OCI-LY7 (cell line): ENCODE data around the gene TMEM169. TPM values are rescaled to one million over a fixed set of nuclear protein-coding genes. Genes with fewer than 3 reads are reported as not detected.

Experiments
- BruUV-seq: library from RNA; stranded (reverse); fragments of 400-500 nt; replicated peaks from 2 replicates; lab custom pipeline; 2021; lab: Mats Ljungman, UMichigan
- CTCF ChIA-PET: fragments of 300-600 bp; sonication (Branson Sonifier 250); formaldehyde crosslinking; loops from one replicate; lab custom pipeline; 2022; ENCODE audit warnings: antibody characterized with exemption; ENCODE audit not compliant: unreplicated experiment; lab: Charles Lee
- POLR2A ChIA-PET: fragments of 300-600 bp; sonication (Branson Sonifier 250); formaldehyde crosslinking; loops from one replicate; lab custom pipeline; 2022; ENCODE audit warnings: antibody characterized with exemption; lab: Charles Lee
- DNase-seq: peaks from one replicate; pipeline ENCODE4 v3.0.0-alpha.2; 2015; ENCODE audit warnings: low spot score
- H2AFZ ChIP-seq: fragments of 200-600 bp; sonication (generic), shearing (Covaris generic); 2 replicates; pipeline ENCODE4 v1.6.1; 2014; ENCODE audit warnings: mild to moderate bottlenecking, antibody characterized with exemption, low read length, moderate library complexity
- H3K27ac ChIP-seq: fragments of 200-600 bp; sonication (generic); 2 replicates; pipeline ENCODE4 v1.5.1; 2014; ENCODE audit warnings: mixed run types, low read depth, mild to moderate bottlenecking, moderate library complexity, low read length, inconsistent platforms; ENCODE audit not compliant: poor library complexity, severe bottlenecking
- H3K36me3 ChIP-seq: fragments of 200-600 bp; sonication (generic); 2 replicates; pipeline ENCODE4 v1.6.1; 2014; ENCODE audit warnings: mild to moderate bottlenecking, antibody characterized with exemption, low read length, moderate library complexity, mixed read lengths; ENCODE audit not compliant: insufficient read depth
- H3K4me1 ChIP-seq: fragments of 200-600 bp; sonication (generic); 2 replicates; pipeline ENCODE4 v1.5.1; 2014; ENCODE audit warnings: mild to moderate bottlenecking, low read length; ENCODE audit not compliant: insufficient read depth, poor library complexity, severe bottlenecking
- H3K4me2 ChIP-seq: fragments of 200-600 bp; sonication (generic); 2 replicates; pipeline ENCODE4 v1.6.1; 2014; ENCODE audit warnings: mild to moderate bottlenecking, low read length
- H3K4me3 ChIP-seq: fragments of 200-600 bp; sonication (generic); 2 replicates; pipeline ENCODE4 v1.5.1; 2014; ENCODE audit warnings: mild to moderate bottlenecking, low read depth, low read length; ENCODE audit not compliant: poor library complexity, severe bottlenecking
- H3K79me2 ChIP-seq: fragments of 200-600 bp; sonication (generic); 2 replicates; pipeline ENCODE4 v1.6.1; 2016; ENCODE audit warnings: low read depth, mild to moderate bottlenecking, low read length, moderate library complexity, mixed read lengths; ENCODE audit not compliant: insufficient read depth
- H3K9me2 ChIP-seq: fragments of 200-600 bp; sonication (generic); 2 replicates; pipeline ENCODE4 v1.6.1; 2016; ENCODE audit warnings: mild to moderate bottlenecking, low read length, mixed read lengths; ENCODE audit not compliant: insufficient read depth
- H3K9me3 ChIP-seq: fragments of 200-600 bp; sonication (generic); 2 replicates; pipeline ENCODE4 v1.6.1; 2014; ENCODE audit warnings: mild to moderate bottlenecking, mixed run types, low read length, mixed read lengths
- H4K20me1 ChIP-seq: fragments of 200-600 bp; sonication (generic); 2 replicates; pipeline ENCODE4 v1.6.1; 2014; ENCODE audit warnings: mild to moderate bottlenecking, antibody characterized with exemption, low read length, moderate library complexity, mixed read lengths; ENCODE audit not compliant: insufficient read depth
- EZH2phosphoT487 ChIP-seq: fragments of 200-600 bp; sonication (generic); IDR thresholded peaks from 2 replicates; pipeline ENCODE4 v1.6.1; 2018; ENCODE audit warnings: low read depth, borderline replicate concordance, mild to moderate bottlenecking, mixed run types, antibody characterized with exemption, low read length, moderate library complexity, mixed read lengths
- intact Hi-C: fragments of 100-400 bp; cut with micrococcal nuclease; formaldehyde crosslinking; loops from one replicate; pipeline ENCODE4 v1.10.0; 2022; ENCODE audit not compliant: unreplicated experiment
- total RNA-seq, 2 experiments: library from RNA; depleted of rRNA in 1 of 2; stranded (reverse); fragments of >200 nt in 1 of 2; shearing (Covaris generic) in 1 of 2; gene quantifications; 2 replicates each; pipeline ENCODE4 v1.2.3, GENCODE V29; 2014 to 2022
- TF ChIP-seq, protein P1 (sequence below): fragments of 200-600 bp; sonication (generic); conservative IDR thresholded peaks from 2 replicates; pipeline ENCODE4 v1.5.1; 2014; ENCODE audit warnings: mild to moderate bottlenecking, antibody characterized with exemption, low read length, moderate library complexity, mixed read lengths

TMEM169 gene
- total RNA-seq, 2 experiments from 2014 or later = 0.09 to 0.42 TPM

DNA sequence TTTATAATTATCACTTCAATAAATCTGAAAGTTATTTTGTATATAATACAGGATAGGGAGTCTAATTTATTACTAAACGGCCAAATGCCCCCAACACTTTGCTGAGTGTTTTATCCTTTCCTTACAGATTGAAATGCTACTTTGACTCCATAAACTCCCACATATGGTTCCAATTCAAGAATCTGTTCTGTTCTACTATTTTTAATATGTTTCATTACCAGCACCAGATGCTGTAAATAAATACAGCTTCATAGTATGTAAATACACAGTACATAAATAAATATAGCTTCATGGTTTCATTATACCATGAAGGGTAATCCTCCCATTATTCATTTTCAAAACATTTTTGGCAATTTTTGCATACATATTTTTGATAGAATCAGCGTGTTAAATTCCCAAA lies 34.3 kb upstream of the TMEM169 start:
- H3K27ac ChIP-seq = no peak overlapping the region
- H3K9me2 ChIP-seq = no peaks in the 10 kb centered on the region
- H4K20me1 ChIP-seq = no peaks in the 10 kb centered on the region
- H2AFZ ChIP-seq = no peak overlapping the region
- H3K79me2 ChIP-seq = no peaks in the 10 kb centered on the region
- DNase-seq = no peak
- H3K4me3 ChIP-seq = no peak overlapping the region
- ChIA-PET CTCF (no interaction called here), POLR2A (interaction anchor here (0.6 kb wide), 1 partner anchor 758 kb away, joined by 3 read pairs; no protein-coding TSS in a partner anchor)
- H3K4me2 ChIP-seq = no peak overlapping the region
- H3K36me3 ChIP-seq = no peaks in the 10 kb centered on the region
- no peak for TF ChIP-seq EZH2phosphoT487
- TF ChIP-seq, protein P1, sequence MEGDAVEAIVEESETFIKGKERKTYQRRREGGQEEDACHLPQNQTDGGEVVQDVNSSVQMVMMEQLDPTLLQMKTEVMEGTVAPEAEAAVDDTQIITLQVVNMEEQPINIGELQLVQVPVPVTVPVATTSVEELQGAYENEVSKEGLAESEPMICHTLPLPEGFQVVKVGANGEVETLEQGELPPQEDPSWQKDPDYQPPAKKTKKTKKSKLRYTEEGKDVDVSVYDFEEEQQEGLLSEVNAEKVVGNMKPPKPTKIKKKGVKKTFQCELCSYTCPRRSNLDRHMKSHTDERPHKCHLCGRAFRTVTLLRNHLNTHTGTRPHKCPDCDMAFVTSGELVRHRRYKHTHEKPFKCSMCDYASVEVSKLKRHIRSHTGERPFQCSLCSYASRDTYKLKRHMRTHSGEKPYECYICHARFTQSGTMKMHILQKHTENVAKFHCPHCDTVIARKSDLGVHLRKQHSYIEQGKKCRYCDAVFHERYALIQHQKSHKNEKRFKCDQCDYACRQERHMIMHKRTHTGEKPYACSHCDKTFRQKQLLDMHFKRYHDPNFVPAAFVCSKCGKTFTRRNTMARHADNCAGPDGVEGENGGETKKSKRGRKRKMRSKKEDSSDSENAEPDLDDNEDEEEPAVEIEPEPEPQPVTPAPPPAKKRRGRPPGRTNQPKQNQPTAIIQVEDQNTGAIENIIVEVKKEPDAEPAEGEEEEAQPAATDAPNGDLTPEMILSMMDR = no peak
- no TSS peak for BruUV-seq
- H3K4me1 ChIP-seq = no peaks in the 10 kb centered on the region
- no peaks in the 10 kb centered on the region for H3K9me3 ChIP-seq
- intact Hi-C loops = no loop called here

- POLR2A ChIA-PET = interaction anchor here (0.7 to 1.2 kb wide), 3 partner anchors 9 to 849 kb away, joined by 3 to 6 read pairs (median 3); no protein-coding TSS in a partner anchor
- Histone ChIP-seq H3K9me2 (no peaks in the 10 kb centered on the region), H4K20me1 (no peaks in the 10 kb centered on the region), H3K79me2 (no peaks in the 10 kb centered on the region), H2AFZ (no peak overlapping the region), H3K9me3 (no peaks in the 10 kb centered on the region), H3K4me1 (no peaks in the 10 kb centered on the region), H3K4me3 (no peak overlapping the region), H3K27ac (no peak overlapping the region), H3K4me2 (no peak overlapping the region), H3K36me3 (no peaks in the 10 kb centered on the region)
- DNase-seq = no peak
- TF ChIP-seq, protein P1 = no peak
- TF ChIP-seq EZH2phosphoT487 = no peak
- intact Hi-C loops = no loop called here
- no TSS peak for BruUV-seq
- CTCF ChIA-PET = no interaction called here
Observed at GRCh38 chr2:216049452-216049851, 32.3 kb upstream of the TMEM169 start.

DNA sequence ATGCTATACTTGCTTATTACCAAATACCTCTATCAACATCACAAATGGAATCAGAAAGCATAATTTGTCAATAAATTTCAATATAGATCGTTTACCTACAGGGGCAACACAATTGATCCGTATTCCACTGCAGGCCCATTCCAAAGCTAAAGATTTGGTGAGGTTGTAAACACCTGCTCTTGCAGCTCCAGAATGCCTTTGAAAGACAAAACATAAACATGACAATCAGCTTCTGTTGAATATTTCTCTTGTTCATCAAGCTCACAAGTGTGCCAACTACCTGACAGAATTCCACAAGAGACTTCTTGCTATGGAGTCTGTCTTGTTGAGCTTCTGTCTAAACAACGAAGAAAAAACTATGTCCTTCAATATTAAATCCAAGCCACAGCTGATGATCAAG lies 30.4 kb upstream of the TMEM169 start:
- Histone ChIP-seq H3K4me2 (no peak overlapping the region), H3K79me2 (no peaks in the 10 kb centered on the region), H2AFZ (no peak overlapping the region), H4K20me1 (no peaks in the 10 kb centered on the region), H3K4me1 (no peaks in the 10 kb centered on the region), H3K36me3 (no peaks in the 10 kb centered on the region), H3K4me3 (no peak overlapping the region), H3K27ac (no peak overlapping the region), H3K9me3 (no peaks in the 10 kb centered on the region), H3K9me2 (no peaks in the 10 kb centered on the region)
- DNase-seq = no peak
- CTCF ChIA-PET = no interaction called here
- intact Hi-C loops = no loop called here
- no TSS peak for BruUV-seq
- POLR2A ChIA-PET = interaction anchor here (0.7 kb wide), 2 partner anchors 20 to 222 kb away, joined by 3 to 4 read pairs; no protein-coding TSS in a partner anchor
- TF ChIP-seq, protein P1 = no peak
- no peak for TF ChIP-seq EZH2phosphoT487
